HL-60 (cell line): ENCODE measurements around the gene SAMD10.
"Not testable (repeated sequence)": the region's sequence is repeated elsewhere in the genome, so short reads cannot be mapped to it uniquely, and the experiment has no call there.

Experiments
- DNase-seq, 2 experiments: peaks; one replicate each; pipeline ENCODE4 v3.0.0-alpha.2; 2010 to 2020; ENCODE audit warnings: low read depth in 1 of 2, low spot score in 1 of 2
- H3K27ac ChIP-seq: fragments of 250-450 bp; sonication (Bioruptor Pico); replicated peaks from 2 replicates; pipeline ENCODE4 v1.5.1; 2020; ENCODE audit warnings: mild to moderate bottlenecking, moderate library complexity
- H3K27me3 ChIP-seq: fragments of 250-450 bp; sonication (Bioruptor Pico); 2 replicates; pipeline ENCODE4 v1.5.1; 2021; ENCODE audit warnings: mild to moderate bottlenecking, moderate library complexity; ENCODE audit not compliant: insufficient read depth, poor library complexity, severe bottlenecking
- H3K4me3 ChIP-seq: replicated peaks from 2 replicates; pipeline ENCODE4 v1.5.1; 2011; ENCODE audit warnings: mild to moderate bottlenecking, control low read depth, low read length; ENCODE audit not compliant: insufficient read depth
- CTCF ChIP-seq: IDR thresholded peaks from one replicate; pipeline ENCODE4 v1.5.1; 2011; ENCODE audit warnings: low read length, control low read depth, inconsistent platforms; ENCODE audit not compliant: insufficient read depth
- GABPA ChIP-seq: IDR thresholded peaks from 2 replicates; pipeline ENCODE4 v1.6.1; 2012; ENCODE audit warnings: low read depth
- POLR2AphosphoS5 ChIP-seq: IDR thresholded peaks from 2 replicates; pipeline ENCODE4 v1.6.1; 2012; ENCODE audit warnings: low read depth
- REST ChIP-seq: IDR thresholded peaks from 2 replicates; pipeline ENCODE4 v1.6.1; 2012; ENCODE audit warnings: low read depth; ENCODE audit not compliant: insufficient replicate concordance
- SPI1 ChIP-seq: IDR thresholded peaks from 2 replicates; pipeline ENCODE4 v1.6.1; 2012; ENCODE audit warnings: low read depth, mild to moderate bottlenecking, borderline replicate concordance

The SAMD10 gene

GRCh38 chr20:63933646-63934045 is 45.8 kb downstream of the SAMD10 start:
- DNase-seq, result no peak
- TF ChIP-seq POLR2AphosphoS5 (no peak), SPI1 (no peak), CTCF (no peak), REST (no peak), GABPA (no peak)
- Histone ChIP-seq H3K4me3 (no peak overlapping the region), H3K27me3 (no peaks in the 10 kb centered on the region), H3K27ac (no peak overlapping the region)

GRCh38 chr20:63932606-63933160 is 46.8 kb downstream of the SAMD10 start:
- no peak for DNase-seq
- no peak for TF ChIP-seq CTCF
- TF ChIP-seq REST, result no peak
- no peak for TF ChIP-seq POLR2AphosphoS5
- no peaks in the 10 kb centered on the region for H3K27me3 ChIP-seq
- no peak overlapping the region for H3K4me3 ChIP-seq
- no peak overlapping the region for H3K27ac ChIP-seq

GRCh38 chr20:63931735-63932134 is 47.7 kb downstream of the SAMD10 start:
- TF ChIP-seq CTCF (no peak), POLR2AphosphoS5 (0 out of 2 replicates have a peak, but pooled peaks have one; percentile 21)
- no peak for DNase-seq

GRCh38 chr20:63930971-63931553 is 48.4 kb downstream of the SAMD10 start:
- Histone ChIP-seq H3K27me3 (no peaks in the 10 kb centered on the region), H3K4me3 (no peak overlapping the region), H3K27ac (no peak overlapping the region)
- TF ChIP-seq CTCF (no peak), POLR2AphosphoS5 (no peak), GABPA (no peak), REST (no peak), SPI1 (no peak)
- no peak for DNase-seq

More at GRCh38 chr20:63931735-63932134, 47.7 kb downstream of the SAMD10 start:
- Histone ChIP-seq H3K27ac (no peak overlapping the region), H3K4me3 (no peak overlapping the region), H3K27me3 (no peaks in the 10 kb centered on the region)

GRCh38 chr20:63929473-63929883 is 50.0 kb downstream of the SAMD10 start:
- not testable (repeated sequence) for H3K27ac ChIP-seq, H3K27me3 ChIP-seq, DNase-seq, H3K4me3 ChIP-seq
